HCT116 (cell line): ENCODE data around the gene NDUFS3. TPM values are rescaled to one million over a fixed set of nuclear protein-coding genes. Genes with fewer than 3 reads are reported as not detected.

Source experiments
- ATAC-seq: fragments of 200-7000 bp; cut with Tn5 transposase; 2 replicates; pipeline ENCODE4 v1.9.1; 2020; ENCODE audit warnings: mild to moderate bottlenecking, moderate library complexity
- BruUV-seq: library from RNA; stranded (reverse); fragments of 400-500 nt; replicated peaks from 2 replicates; lab custom pipeline; 2021; lab: Mats Ljungman, UMichigan
- CTCF ChIA-PET: fragments of 300-600 bp; sonication (Branson Sonifier 250); formaldehyde crosslinking; loops from one replicate; lab custom pipeline; 2021; ENCODE audit warnings: antibody characterized with exemption; lab: Charles Lee
- POLR2A ChIA-PET: fragments of 300-600, 350-600 bp; sonication (Branson Sonifier 250); formaldehyde crosslinking; loops from one replicate; lab custom pipeline; 2021; ENCODE audit warnings: antibody characterized with exemption; lab: Charles Lee
- RAD21 ChIA-PET, 2 experiments: fragments of 300-600 bp; sonication (Branson Sonifier 250); formaldehyde crosslinking; loops; one replicate each; lab custom pipeline; 2023; ENCODE audit warnings: low total read pairs in 2 of 2; ENCODE audit not compliant: uncharacterized antibody in 2 of 2, unreplicated experiment in 2 of 2, low non-redundant PET in 1 of 2; lab: Charles Lee
- DNase-seq: peaks from one replicate; pipeline ENCODE4 v3.0.0-alpha.2; 2010; ENCODE audit warnings: low read depth, low spot score
- H2AFZ ChIP-seq: fragments of 200-600 bp; shearing (Covaris generic), sonication (generic); 2 replicates; pipeline ENCODE4 v1.6.1; 2017; ENCODE audit warnings: low read depth, mixed run types, mixed read lengths, antibody characterized with exemption, low read length; ENCODE audit not compliant: poor library complexity, severe bottlenecking
- H3K27ac ChIP-seq: 2 replicates; pipeline ENCODE4 v1.5.1; 2012; ENCODE audit warnings: low read depth, low read length
- H3K27me3 ChIP-seq: fragments of 200-600 bp; sonication (generic); 2 replicates; pipeline ENCODE4 v1.6.1; 2016; ENCODE audit warnings: mixed run types, low read length, mixed read lengths; ENCODE audit not compliant: insufficient read depth
- H3K36me3 ChIP-seq, 2 experiments: fragments of 200-500 bp in 1 of 2; fragments of 200-600 bp in 1 of 2; sonication (Bioruptor generic) in 1 of 2; sonication (generic) in 1 of 2; 2 replicates each; pipeline versions ENCODE4 v1.5.1 to v1.6.1; 2014 to 2016; ENCODE audit warnings: low read length in 2 of 2, inconsistent platforms in 1 of 2, mixed read lengths in 1 of 2, mixed run types in 1 of 2; ENCODE audit not compliant: insufficient read depth in 2 of 2, control insufficient read depth in 1 of 2
- H3K4me1 ChIP-seq, 2 experiments: fragments of 200-600 bp in 1 of 2; sonication (generic) in 1 of 2; 2 replicates each; pipeline versions ENCODE4 v1.5.1 to v1.6.1; 2012 to 2017; ENCODE audit warnings: low read length in 2 of 2, inconsistent platforms in 1 of 2, mild to moderate bottlenecking in 1 of 2, mixed read lengths in 1 of 2, mixed run types in 1 of 2, moderate library complexity in 1 of 2; ENCODE audit not compliant: insufficient read depth in 2 of 2, control insufficient read depth in 1 of 2
- H3K4me2 ChIP-seq: fragments of 200-600 bp; sonication (generic); 2 replicates; pipeline ENCODE4 v1.6.1; 2017; ENCODE audit warnings: mixed run types, low read length, mixed read lengths
- H3K4me3 ChIP-seq, 2 experiments: fragments of 200-600 bp in 1 of 2; sonication (generic) in 1 of 2; replicated peaks in 1 of 2; 2 replicates each; pipeline ENCODE4 v1.5.1; 2011 to 2016; ENCODE audit warnings: low read length in 2 of 2, control low read depth in 1 of 2, low read depth in 1 of 2, mild to moderate bottlenecking in 1 of 2, mixed read lengths in 1 of 2, mixed run types in 1 of 2
- H3K79me2 ChIP-seq: fragments of 200-600 bp; sonication (generic); 2 replicates; pipeline ENCODE4 v1.6.1; 2017; ENCODE audit warnings: mild to moderate bottlenecking, mixed run types, low read length, moderate library complexity, mixed read lengths; ENCODE audit not compliant: insufficient read depth
- H3K9ac ChIP-seq: fragments of 200-600 bp; sonication (generic); 2 replicates; pipeline ENCODE4 v1.6.1; 2016; ENCODE audit warnings: low read length, mixed read lengths
- H3K9me2 ChIP-seq: fragments of 200-600 bp; sonication (generic), shearing (Covaris generic); 2 replicates; pipeline ENCODE4 v1.6.1; 2017; ENCODE audit warnings: mixed run types, mild to moderate bottlenecking, moderate library complexity; ENCODE audit not compliant: insufficient read depth
- H3K9me3 ChIP-seq, 2 experiments: fragments of 200-500 bp in 1 of 2; fragments of 200-600 bp in 1 of 2; sonication (Bioruptor generic) in 1 of 2; sonication (generic) in 1 of 2; 2 replicates each; pipeline ENCODE4 v1.6.1; 2014 to 2017; ENCODE audit warnings: low read length in 2 of 2, mixed read lengths in 2 of 2, inconsistent platforms in 1 of 2, low read depth in 1 of 2, mild to moderate bottlenecking in 1 of 2, mixed run types in 1 of 2, moderate library complexity in 1 of 2; ENCODE audit not compliant: control insufficient read depth in 1 of 2, insufficient read depth in 1 of 2
- H4K20me1 ChIP-seq: fragments of 200-600 bp; sonication (generic), shearing (Covaris generic); 2 replicates; pipeline ENCODE4 v1.6.1; 2017; ENCODE audit warnings: mixed run types, mild to moderate bottlenecking, moderate library complexity; ENCODE audit not compliant: insufficient read depth
- CBX3 ChIP-seq: IDR thresholded peaks from 2 replicates; pipeline ENCODE4 v1.6.1; 2012; ENCODE audit warnings: low read depth
- CEBPB ChIP-seq: IDR thresholded peaks from 2 replicates; pipeline ENCODE4 v1.6.1; 2012; ENCODE audit warnings: low read depth
- CTCF ChIP-seq, 3 experiments: fragments of 200-600 bp in 1 of 3; sonication (generic) in 1 of 3; IDR thresholded peaks in 2 of 3; conservative IDR thresholded peaks in 1 of 3; 2 replicates each; pipeline ENCODE4 v1.5.1; 2012 to 2017; ENCODE audit warnings: low read depth in 2 of 3, low read length in 2 of 3, antibody characterized with exemption in 1 of 3, borderline replicate concordance in 1 of 3, control low read depth in 1 of 3, mild to moderate bottlenecking in 1 of 3, mixed read lengths in 1 of 3, mixed run types in 1 of 3, moderate library complexity in 1 of 3; ENCODE audit not compliant: insufficient read depth in 1 of 3
- EGR1 ChIP-seq: IDR thresholded peaks from 2 replicates; pipeline ENCODE4 v1.6.1; 2012; ENCODE audit warnings: low read depth
- ELF1 ChIP-seq: IDR thresholded peaks from 2 replicates; pipeline ENCODE4 v1.6.1; 2012; ENCODE audit warnings: low read depth, borderline replicate concordance
- EZH2 ChIP-seq: fragments of 200-600 bp; sonication (generic); IDR thresholded peaks from 2 replicates; pipeline ENCODE4 v1.6.1; 2017; ENCODE audit warnings: antibody characterized with exemption, mixed run types
- EZH2phosphoT487 ChIP-seq: fragments of 200-600 bp; IDR thresholded peaks from 2 replicates; pipeline ENCODE4 v1.6.1; 2018; ENCODE audit warnings: antibody characterized with exemption, borderline replicate concordance
- FOSL1 ChIP-seq: IDR thresholded peaks from 2 replicates; pipeline ENCODE4 v1.6.1; 2012; ENCODE audit warnings: low read depth
- JUND ChIP-seq: IDR thresholded peaks from 2 replicates; pipeline ENCODE4 v1.6.1; 2012
- MAX ChIP-seq: IDR thresholded peaks from 2 replicates; pipeline ENCODE4 v1.6.1; 2012
- POLR2A ChIP-seq: IDR thresholded peaks from 2 replicates; pipeline ENCODE4 v1.7.0; 2011; ENCODE audit warnings: borderline replicate concordance; ENCODE audit not compliant: insufficient read depth, insufficient read length; ENCODE audit errors: extremely low read depth
- POLR2AphosphoS5 ChIP-seq: IDR thresholded peaks from 2 replicates; pipeline ENCODE4 v1.6.1; 2011; ENCODE audit warnings: mild to moderate bottlenecking, low read depth, low read length, moderate library complexity
- RAD21 ChIP-seq: IDR thresholded peaks from 2 replicates; pipeline ENCODE4 v1.6.1; 2012; ENCODE audit warnings: low read depth, mild to moderate bottlenecking
- REST ChIP-seq: IDR thresholded peaks from 2 replicates; pipeline ENCODE4 v1.6.1; 2012; ENCODE audit warnings: low read depth
- TCF7L2 ChIP-seq: IDR thresholded peaks from 2 replicates; pipeline ENCODE4 v1.7.0; 2011; ENCODE audit warnings: borderline replicate concordance, inconsistent platforms; ENCODE audit not compliant: insufficient read depth, insufficient read length; ENCODE audit errors: extremely low read depth
- YY1 ChIP-seq: IDR thresholded peaks from 2 replicates; pipeline ENCODE4 v1.6.1; 2011; ENCODE audit warnings: low read length, low read depth, moderate library complexity, mild to moderate bottlenecking; ENCODE audit not compliant: insufficient replicate concordance; ENCODE audit errors: extremely low read depth
- ZBTB33 ChIP-seq: IDR thresholded peaks from 2 replicates; pipeline ENCODE4 v1.6.1; 2011; ENCODE audit warnings: mild to moderate bottlenecking, low read length, moderate library complexity; ENCODE audit not compliant: insufficient replicate concordance; ENCODE audit errors: extremely low read depth
- ZFX ChIP-seq: fragments of 450-650 bp; IDR thresholded peaks from 2 replicates; pipeline ENCODE4 v1.6.1; 2017
- ZNF274 ChIP-seq: fragments of 200-500 bp; sonication (Bioruptor generic); IDR thresholded peaks from 2 replicates; pipeline ENCODE4 v1.6.1; 2014; ENCODE audit warnings: mild to moderate bottlenecking, low read depth, low read length, inconsistent platforms
- intact Hi-C: fragments of 100-400 bp; cut with micrococcal nuclease; formaldehyde crosslinking; loops from 2 replicates; pipeline ENCODE4 v1.10.0; 2022
- total RNA-seq: library from RNA; stranded (reverse); gene quantifications from one replicate; pipeline ENCODE4 v1.2.1, GENCODE V29; 2021; ENCODE audit not compliant: unreplicated experiment

NDUFS3 gene
- total RNA-seq, 1 experiment from 2014 or later: 134 TPM

- Histone ChIP-seq H3K4me3 (no peak overlapping the region), H2AFZ (no peak overlapping the region), H3K9ac (no peak overlapping the region), H3K36me3 (no peaks in the 10 kb centered on the region), H3K4me1 (peaks cover 0 to 2% of the 10 kb centered on the region in 2 experiments; a peak in 2 of 4 replicates), H3K9me2 (no peaks in the 10 kb centered on the region), H3K79me2 (no peaks in the 10 kb centered on the region), H3K4me2 (no peak overlapping the region), H3K27me3 (no peaks in the 10 kb centered on the region), H4K20me1 (no peaks in the 10 kb centered on the region), H3K27ac (no peak overlapping the region), H3K9me3 (no peaks in the 10 kb centered on the region)
- no TSS peak for BruUV-seq
- ChIA-PET CTCF (no interaction called here), POLR2A (no interaction called here), RAD21 (no interaction called here)
- no peak for DNase-seq
- TF ChIP-seq ZBTB33 (no peak), MAX (no peak), EZH2 (no peak), RAD21 (no peak), CEBPB (no peak), REST (no peak), TCF7L2 (no peak), ZNF274 (no peak), ZFX (no peak), CTCF (IDR thresholded peaks at IDR 0.05 in 2 of 3, conservative IDR thresholded peaks at IDR 0.05 in 1 of 3; ENCODE audit: borderline replicate concordance in 1 of 3, insufficient read depth in 1 of 3, low read depth in 2 of 3, low read length in 2 of 3) (no peak), JUND (no peak), CBX3 (no peak), YY1 (no peak), POLR2AphosphoS5 (no peak), EZH2phosphoT487 (no peak), FOSL1 (no peak), EGR1 (no peak), POLR2A (no peak), ELF1 (no peak)
- intact Hi-C loops: loop anchor here (10.0 kb wide), 1 partner anchor 134 kb away; the partner anchor contains the start of gene PSMC3
- no peak for ATAC-seq
These were observed 20.2 kb upstream of the NDUFS3 start for GRCh38 chr11:47558695-47559094.
